Vagina (tissue), 2 donors: ENCODE measurements around the gene OSBP2. TPM values are rescaled to one million over a fixed set of nuclear protein-coding genes. Genes with fewer than 3 reads are reported as not detected.

Experiments
- DNase-seq, 2 donors: peaks; one replicate each; pipeline ENCODE4 v3.0.0-alpha.2; 2017; ENCODE audit errors: extremely low spot score in 2 of 2
- H3K27ac ChIP-seq: fragments of 200-600 bp; sonication (generic); one replicate; pipeline ENCODE4 v1.5.1; 2019
- H3K27me3 ChIP-seq: fragments of 200-600 bp; sonication (generic); one replicate; pipeline ENCODE4 v1.5.1; 2019
- H3K36me3 ChIP-seq, 2 donors: fragments of 200-600 bp; sonication (generic); one replicate each; pipeline ENCODE4 v1.5.1; 2017 to 2019
- H3K4me1 ChIP-seq: fragments of 200-600 bp; sonication (generic); one replicate; pipeline ENCODE4 v1.5.1; 2019
- H3K4me3 ChIP-seq, 2 donors: fragments of 200-600 bp; sonication (generic); 1 replicate in 1 of 2; 2 replicates in 1 of 2; pipeline ENCODE4 v1.5.1; 2016 to 2019
- H3K9me3 ChIP-seq: fragments of 200-600 bp; sonication (generic); one replicate; pipeline ENCODE4 v1.5.1; 2019
- CTCF ChIP-seq, 3 experiments: fragments of 450-650 bp in 2 of 3; fragments of 200-600 bp in 1 of 3; sonication (generic) in 1 of 3; IDR thresholded peaks; one replicate each; pipeline ENCODE4 v1.5.1; 2017 to 2019; ENCODE audit warnings: antibody characterized with exemption in 3 of 3, mild to moderate bottlenecking in 2 of 3, moderate library complexity in 2 of 3
- POLR2A ChIP-seq, 2 donors: fragments of 450-650 bp; IDR thresholded peaks; one replicate each; pipeline ENCODE4 v1.6.1; 2017; ENCODE audit warnings: antibody characterized with exemption in 2 of 2, mild to moderate bottlenecking in 2 of 2, moderate library complexity in 2 of 2
- POLR2AphosphoS5 ChIP-seq, 2 donors: sonication (generic); formaldehyde crosslinking; IDR thresholded peaks; one replicate each; pipeline ENCODE4 v1.9.0; 2017; ENCODE audit warnings: antibody characterized with exemption in 2 of 2, mild to moderate bottlenecking in 2 of 2, low read depth in 1 of 2; ENCODE audit not compliant: insufficient read depth in 1 of 2
- intact Hi-C: fragments of 100-400 bp; cut with DNase I; formaldehyde crosslinking; loops from one replicate; pipeline ENCODE4 v1.15.1; 2023
- total RNA-seq: library from RNA; depleted of rRNA; stranded (reverse); fragments of >200 nt; gene quantifications from one replicate; pipeline ENCODE4 v1.2.3, GENCODE V29; 2016

The OSBP2 gene
- total RNA-seq, 1 donor from 2014 or later, result 3.7 TPM

- intact Hi-C loops, result no loop called here
- no peak for DNase-seq
- no peaks in the 10 kb centered on the region for H3K9me3 ChIP-seq
- no peak overlapping the region for H3K4me3 ChIP-seq
- H3K27ac ChIP-seq, result no peak overlapping the region
- H3K36me3 ChIP-seq, result no peaks in the 10 kb centered on the region
- H3K4me1 ChIP-seq, result no peaks in the 10 kb centered on the region
- TF ChIP-seq CTCF (IDR thresholded peaks at IDR 0.05) (no peak), POLR2A (IDR thresholded peaks at IDR 0.05) (no peak), POLR2AphosphoS5 (IDR thresholded peaks at IDR 0.05; ENCODE audit: insufficient read depth in 1 of 2, low read depth in 1 of 2) (no peak)
- H3K27me3 ChIP-seq, result no peaks in the 10 kb centered on the region
Measured at GRCh38 chr22:30868663-30869385, 174.2 kb downstream of the OSBP2 start.

GRCh38 chr22:30869667-30870395 is 175.2 kb downstream of the OSBP2 start:
- H3K27ac ChIP-seq, result no peak overlapping the region
- intact Hi-C loops, result no loop called here
- no peaks in the 10 kb centered on the region for H3K36me3 ChIP-seq
- H3K4me3 ChIP-seq, result no peak overlapping the region
- no peak for DNase-seq
- TF ChIP-seq CTCF (IDR thresholded peaks at IDR 0.05), result no peak
- no peaks in the 10 kb centered on the region for H3K9me3 ChIP-seq
- no peaks in the 10 kb centered on the region for H3K4me1 ChIP-seq
- no peaks in the 10 kb centered on the region for H3K27me3 ChIP-seq

GRCh38 chr22:30870451-30871345 is 176.0 kb downstream of the OSBP2 start:
- no peak overlapping the region for H3K27ac ChIP-seq
- H3K4me1 ChIP-seq, result no peaks in the 10 kb centered on the region
- no peak for DNase-seq
- H3K27me3 ChIP-seq, result no peaks in the 10 kb centered on the region
- H3K9me3 ChIP-seq, result no peaks in the 10 kb centered on the region
- intact Hi-C loops, result no loop called here
- H3K36me3 ChIP-seq, result no peaks in the 10 kb centered on the region
- no peak for TF ChIP-seq CTCF (IDR thresholded peaks at IDR 0.05)
- TF ChIP-seq POLR2AphosphoS5 (IDR thresholded peaks at IDR 0.05; ENCODE audit: insufficient read depth in 1 of 2, low read depth in 1 of 2), result no peak
- TF ChIP-seq POLR2A (IDR thresholded peaks at IDR 0.05), result no peak
- H3K4me3 ChIP-seq, result no peak overlapping the region

GRCh38 chr22:30871391-30872284 is 177.0 kb downstream of the OSBP2 start:
- intact Hi-C loops, result no loop called here
- H3K4me1 ChIP-seq, result no peaks in the 10 kb centered on the region
- no peak overlapping the region for H3K27ac ChIP-seq
- H3K9me3 ChIP-seq, result no peaks in the 10 kb centered on the region
- H3K4me3 ChIP-seq, result no peak overlapping the region
- no peak for DNase-seq
- no peaks in the 10 kb centered on the region for H3K36me3 ChIP-seq
- TF ChIP-seq POLR2A (IDR thresholded peaks at IDR 0.05), result no peak
- no peak for TF ChIP-seq POLR2AphosphoS5 (IDR thresholded peaks at IDR 0.05; ENCODE audit: insufficient read depth in 1 of 2, low read depth in 1 of 2)
- no peak for TF ChIP-seq CTCF (IDR thresholded peaks at IDR 0.05)
- H3K27me3 ChIP-seq, result no peaks in the 10 kb centered on the region
